Kidney epithelial cell (primary cell): Measurements from ENCODE around the gene LRTM2. TPM values are rescaled to one million over a fixed set of nuclear protein-coding genes. Genes with fewer than 3 reads are reported as not detected.

Experiments
- DNase-seq: peaks from one replicate; pipeline ENCODE4 v3.0.0-alpha.2; 2010; ENCODE audit warnings: low read depth
- H3K27me3 ChIP-seq: 2 replicates; pipeline ENCODE4 v1.6.0; 2011; ENCODE audit warnings: low read length; ENCODE audit not compliant: control insufficient read depth, insufficient read depth
- H3K36me3 ChIP-seq: 2 replicates; pipeline ENCODE4 v1.5.1; 2011; ENCODE audit warnings: low read length; ENCODE audit not compliant: control insufficient read depth, insufficient read depth
- H3K4me3 ChIP-seq: 2 replicates; pipeline ENCODE4 v1.5.1; 2011; ENCODE audit warnings: low read depth, mild to moderate bottlenecking, control low read depth, low read length
- CTCF ChIP-seq: IDR thresholded peaks from 2 replicates; pipeline ENCODE4 v1.5.1; 2011; ENCODE audit warnings: mild to moderate bottlenecking, moderate library complexity, low read length, control low read depth, inconsistent platforms; ENCODE audit not compliant: insufficient read depth, poor library complexity, severe bottlenecking
- total RNA-seq: library from RNA; depleted of rRNA; stranded (reverse); fragments of >200 nt; gene quantifications from 2 replicates; pipeline ENCODE4 v1.2.3, GENCODE V29; 2015

The LRTM2 gene
- total RNA-seq, 1 donor from 2014 or later, result not detected

- no peak for TF ChIP-seq CTCF
- peaks cover 59% of the 10 kb centered on the region for H3K27me3 ChIP-seq
Measured at GRCh38 chr12:1841586-1842182, 21.3 kb downstream of the LRTM2 start.

DNA sequence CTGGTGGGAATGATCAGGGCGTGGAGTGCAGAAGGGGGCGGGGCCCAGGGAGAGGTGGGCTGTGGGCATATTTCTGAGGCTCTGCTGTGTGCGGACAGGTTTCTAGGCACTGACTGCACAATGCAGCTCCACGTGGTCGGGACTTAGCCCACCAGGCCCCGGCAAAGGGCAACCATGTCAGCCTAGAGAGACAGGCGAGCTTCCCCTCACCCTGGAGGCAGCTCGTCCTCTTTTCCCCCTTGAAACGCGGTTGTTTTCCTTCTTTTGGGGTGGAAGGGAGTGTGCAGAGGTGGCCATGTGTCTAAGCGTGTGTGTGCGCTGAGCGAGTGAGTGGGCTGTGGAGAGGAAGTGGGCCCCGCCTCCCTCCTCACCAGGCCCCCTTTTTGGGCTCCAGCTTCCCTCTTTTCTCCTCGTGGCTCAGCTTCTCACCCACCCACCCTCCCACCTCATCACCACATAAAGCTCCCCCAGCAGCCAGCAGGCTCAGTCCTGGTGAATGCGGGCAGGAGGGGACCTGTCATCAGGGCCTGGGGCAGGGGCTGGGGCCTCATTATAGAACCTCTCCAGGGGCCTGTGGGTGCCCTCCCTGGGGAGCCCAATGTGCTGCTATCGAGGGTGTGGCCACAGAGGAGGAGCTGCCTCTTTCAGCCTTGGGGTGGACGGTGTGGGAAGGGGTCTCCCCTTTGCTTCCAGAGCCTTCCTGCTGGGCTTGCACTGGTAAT lies 22.0 kb downstream of the LRTM2 start:
- Histone ChIP-seq H3K36me3 (no peaks in the 10 kb centered on the region), H3K27me3 (peaks cover 54% of the 10 kb centered on the region), H3K4me3 (no peak overlapping the region)
- no peak for DNase-seq
- TF ChIP-seq CTCF, result no peak

More at GRCh38 chr12:1841586-1842182, 21.3 kb downstream of the LRTM2 start:
- H3K36me3 ChIP-seq, result no peaks in the 10 kb centered on the region
- H3K4me3 ChIP-seq, result no peak overlapping the region
- no peak for DNase-seq

- Histone ChIP-seq H3K4me3 (no peak overlapping the region), H3K27me3 (peaks cover 53% of the 10 kb centered on the region), H3K36me3 (no peaks in the 10 kb centered on the region)
- DNase-seq, result no peak
- no peak for TF ChIP-seq CTCF
Measured at GRCh38 chr12:1842905-1843640, 22.7 kb downstream of the LRTM2 start.

- peaks cover 48% of the 10 kb centered on the region for H3K27me3 ChIP-seq
- no peaks in the 10 kb centered on the region for H3K36me3 ChIP-seq
- DNase-seq, result no peak
- no peak for TF ChIP-seq CTCF
- no peak overlapping the region for H3K4me3 ChIP-seq
Measured at GRCh38 chr12:1843641-1844005, 23.3 kb downstream of the LRTM2 start.

DNA sequence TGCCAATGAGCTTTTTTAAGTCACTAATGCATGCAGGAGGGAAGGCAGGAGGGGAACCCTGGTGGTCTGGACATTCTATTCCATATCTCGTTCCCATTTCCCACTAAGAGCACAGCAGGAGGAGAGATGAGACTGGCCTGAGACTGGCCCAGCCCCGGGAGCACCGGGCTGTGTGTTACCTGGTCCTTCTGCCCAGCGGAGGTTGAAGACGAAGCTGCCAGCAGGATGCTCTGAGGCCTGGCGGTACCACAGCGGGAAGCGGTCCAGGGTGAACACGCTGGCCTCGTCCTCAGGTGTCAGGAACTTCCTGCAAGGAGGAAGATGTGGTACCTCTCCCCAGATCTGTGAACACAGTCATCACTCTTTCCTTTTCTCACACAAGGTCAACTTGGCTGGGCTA lies 23.9 kb downstream of the LRTM2 start:
- no peak overlapping the region for H3K4me3 ChIP-seq
- TF ChIP-seq CTCF, result no peak
- H3K36me3 ChIP-seq, result no peaks in the 10 kb centered on the region
- no peak for DNase-seq
- H3K27me3 ChIP-seq, result peaks cover 42% of the 10 kb centered on the region
